ENCODE results near the gene CD200. TPM values are rescaled to one million over a fixed set of nuclear protein-coding genes. Genes with fewer than 3 reads are reported as not detected.
A peak's percentile ranks its signal among the peaks of the same experiment; 100 is the strongest.

CD200 gene
- total and polyA plus RNA-seq, 2 experiments from 2014 or later = 51.9 to 65.0 TPM

- Histone ChIP-seq H3K27me3 (ENCODE audit: insufficient read depth) (no peaks in the 10 kb centered on the region), H3K4me2 (no peak overlapping the region)
- H3K27ac Mint-ChIP-seq = no peak overlapping the region
Measured at GRCh38 chr3:112379020-112379690, 46.2 kb downstream of the CD200 start.

More at GRCh38 chr3:112379020-112379690, 46.2 kb downstream of the CD200 start:
- ATAC-seq (no peak), DNase-seq (ENCODE audit: low spot score) (peak; percentile 24)
- no peak overlapping the region for H3K27ac ChIP-seq (ENCODE audit: low read depth)
- Mint-ChIP-seq H3K36me3 (ENCODE audit: low read depth) (no peaks in the 10 kb centered on the region), H3K4me1 (peaks cover 28% of the 10 kb centered on the region), H3K9me3 (no peaks in the 10 kb centered on the region), H3K27me3 (ENCODE audit: insufficient read depth, low read depth, poor library complexity) (no peaks in the 10 kb centered on the region), H3K4me3 (no peak overlapping the region)
- peaks cover 8% of the 10 kb centered on the region for H3K9me2 ChIP-seq (ENCODE audit: insufficient read depth)
- no peaks in the 10 kb centered on the region for H3F3A ChIP-seq (replicated peaks; ENCODE audit: low read depth)
- H3K79me2 ChIP-seq (replicated peaks; ENCODE audit: insufficient read depth) = no peaks in the 10 kb centered on the region
- no peaks in the 10 kb centered on the region for H4K20me1 ChIP-seq (replicated peaks; ENCODE audit: insufficient read depth)
- peaks cover 30% of the 10 kb centered on the region for H3K4me1 ChIP-seq (ENCODE audit: insufficient read depth)
- 0 out of 2 replicates have a peak overlapping the region, but pooled peaks have one; percentile 21 for H2AFZ ChIP-seq
- no peak overlapping the region for H3K4me3 ChIP-seq
- no peak for TF ChIP-seq EZH2 (IDR thresholded peaks at IDR 0.05; ENCODE audit: low read depth, unreplicated experiment)
- no peak for TF ChIP-seq STAT1 (IDR thresholded peaks at IDR 0.05; ENCODE audit: unreplicated experiment)
- no peak for TF ChIP-seq ZNF462 (CRISPR knock-in tag; IDR thresholded peaks at IDR 0.05)
- no peak for TF ChIP-seq CREB1 (CRISPR knock-in tag; IDR thresholded peaks at IDR 0.05; ENCODE audit: low read depth)
- no peak for TF ChIP-seq EZH2phosphoT487 (IDR thresholded peaks at IDR 0.05; ENCODE audit: unreplicated experiment)
- TF ChIP-seq POLR2AphosphoS5 (IDR thresholded peaks at IDR 0.05; ENCODE audit: low read depth) = no peak
- no peaks in the 10 kb centered on the region for H3K36me3 ChIP-seq (ENCODE audit: insufficient read depth)
